Measurements from ENCODE around the gene NOX3.

The NOX3 gene

DNA sequence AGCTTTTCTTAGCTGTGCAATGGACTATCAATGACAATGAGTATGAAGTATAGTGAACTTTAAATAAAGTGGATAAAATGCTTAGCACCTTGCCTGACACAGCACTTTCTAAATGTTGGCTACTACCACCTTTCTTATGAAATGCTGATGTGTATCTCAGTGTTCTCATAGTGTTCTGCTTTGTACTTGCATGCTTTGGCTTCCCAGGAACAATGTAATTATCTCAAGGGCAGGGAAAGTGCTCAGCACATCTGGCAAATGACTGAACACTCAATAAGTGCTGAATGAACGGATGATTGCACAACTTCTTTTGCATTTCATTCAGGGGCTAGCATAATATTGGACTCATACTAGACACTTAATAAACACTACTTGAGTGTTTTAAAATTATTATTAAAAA, 28.2 kb upstream of the NOX3 start:
- TF ChIP-seq, protein P1, sequence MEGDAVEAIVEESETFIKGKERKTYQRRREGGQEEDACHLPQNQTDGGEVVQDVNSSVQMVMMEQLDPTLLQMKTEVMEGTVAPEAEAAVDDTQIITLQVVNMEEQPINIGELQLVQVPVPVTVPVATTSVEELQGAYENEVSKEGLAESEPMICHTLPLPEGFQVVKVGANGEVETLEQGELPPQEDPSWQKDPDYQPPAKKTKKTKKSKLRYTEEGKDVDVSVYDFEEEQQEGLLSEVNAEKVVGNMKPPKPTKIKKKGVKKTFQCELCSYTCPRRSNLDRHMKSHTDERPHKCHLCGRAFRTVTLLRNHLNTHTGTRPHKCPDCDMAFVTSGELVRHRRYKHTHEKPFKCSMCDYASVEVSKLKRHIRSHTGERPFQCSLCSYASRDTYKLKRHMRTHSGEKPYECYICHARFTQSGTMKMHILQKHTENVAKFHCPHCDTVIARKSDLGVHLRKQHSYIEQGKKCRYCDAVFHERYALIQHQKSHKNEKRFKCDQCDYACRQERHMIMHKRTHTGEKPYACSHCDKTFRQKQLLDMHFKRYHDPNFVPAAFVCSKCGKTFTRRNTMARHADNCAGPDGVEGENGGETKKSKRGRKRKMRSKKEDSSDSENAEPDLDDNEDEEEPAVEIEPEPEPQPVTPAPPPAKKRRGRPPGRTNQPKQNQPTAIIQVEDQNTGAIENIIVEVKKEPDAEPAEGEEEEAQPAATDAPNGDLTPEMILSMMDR (IDR thresholded peaks at IDR 0.05) = no peak

DNA sequence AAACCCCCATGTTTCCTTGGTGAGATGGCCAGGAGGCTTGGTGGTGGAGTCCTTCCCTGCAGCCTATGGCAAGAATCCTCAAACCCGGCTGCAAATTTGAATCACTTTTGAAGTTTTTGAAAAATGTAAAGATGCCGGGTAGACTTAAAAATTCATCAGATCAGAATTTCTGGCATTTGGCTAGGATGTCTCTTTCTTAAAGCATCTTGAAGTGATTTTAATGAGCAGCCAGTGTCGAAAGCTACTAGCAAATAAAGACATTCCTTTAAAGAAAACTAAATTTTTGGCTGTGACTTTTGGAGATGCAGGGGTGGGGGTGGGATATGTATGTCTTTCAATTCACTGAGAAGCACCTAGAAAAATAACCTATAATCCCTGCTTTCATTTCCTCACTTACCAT, 25.6 kb upstream of the NOX3 start:
- TF ChIP-seq, protein P1 (IDR thresholded peaks at IDR 0.05) = no peak

DNA sequence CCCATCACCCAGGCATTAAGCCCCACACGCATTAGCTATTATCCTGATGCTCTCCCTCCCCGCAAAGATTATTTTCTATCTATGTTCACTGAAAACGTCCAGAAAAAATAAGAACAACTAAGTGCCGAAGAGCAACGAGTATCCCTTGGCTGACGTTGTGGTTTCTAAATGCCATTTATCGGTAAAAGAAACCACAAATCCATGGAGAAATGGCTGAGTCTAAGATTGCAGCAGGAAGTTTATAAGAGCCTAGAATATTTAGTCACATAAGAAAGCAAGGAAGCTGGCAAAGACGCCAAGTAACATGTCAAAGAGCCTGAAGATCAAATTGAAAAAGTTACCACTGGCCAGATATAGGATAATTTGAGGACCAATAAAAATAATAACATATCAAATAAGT, 18.1 kb upstream of the NOX3 start:
- TF ChIP-seq, protein P1 (IDR thresholded peaks at IDR 0.05) = no peak

DNA sequence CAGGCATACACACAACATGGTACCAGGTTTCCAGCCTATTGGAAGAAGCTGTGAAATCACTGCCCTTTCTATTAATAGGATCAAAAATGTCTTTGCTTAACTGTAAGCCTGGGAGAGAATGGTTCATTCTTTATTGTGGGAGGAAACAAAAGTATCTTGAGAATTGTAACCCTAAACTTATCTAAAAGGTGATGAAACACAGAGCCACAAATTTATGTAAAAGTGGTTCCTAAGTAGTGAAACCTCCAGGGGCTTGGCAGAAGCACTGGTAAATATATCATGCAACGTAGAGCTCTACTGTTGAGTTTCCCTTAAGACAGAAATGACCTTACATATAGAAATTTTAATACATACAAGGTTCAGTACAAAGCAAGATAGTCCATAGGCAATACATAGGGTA, 17.2 kb upstream of the NOX3 start:
- TF ChIP-seq, protein P1 (IDR thresholded peaks at IDR 0.05) = no peak

DNA sequence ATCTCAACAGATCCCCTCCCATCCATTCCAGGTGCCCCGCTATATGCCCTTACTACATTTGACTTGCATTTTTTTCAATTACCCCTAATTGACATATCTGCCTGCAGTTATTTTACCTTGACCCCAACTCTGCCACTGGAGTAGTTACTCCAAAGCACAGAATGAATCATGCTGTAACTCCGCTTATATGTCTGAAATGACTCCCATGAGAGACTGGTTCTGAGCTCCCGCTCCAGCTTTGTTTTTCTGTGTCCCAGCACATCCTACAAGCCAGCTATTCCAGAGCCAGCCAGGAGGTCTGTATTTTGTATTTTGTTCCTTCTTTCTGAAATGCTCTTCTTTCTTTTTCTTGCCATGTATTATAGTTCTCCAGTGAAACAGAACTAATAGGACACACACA, 10.9 kb upstream of the NOX3 start:
- TF ChIP-seq, protein P1 (IDR thresholded peaks at IDR 0.05) = no peak

DNA sequence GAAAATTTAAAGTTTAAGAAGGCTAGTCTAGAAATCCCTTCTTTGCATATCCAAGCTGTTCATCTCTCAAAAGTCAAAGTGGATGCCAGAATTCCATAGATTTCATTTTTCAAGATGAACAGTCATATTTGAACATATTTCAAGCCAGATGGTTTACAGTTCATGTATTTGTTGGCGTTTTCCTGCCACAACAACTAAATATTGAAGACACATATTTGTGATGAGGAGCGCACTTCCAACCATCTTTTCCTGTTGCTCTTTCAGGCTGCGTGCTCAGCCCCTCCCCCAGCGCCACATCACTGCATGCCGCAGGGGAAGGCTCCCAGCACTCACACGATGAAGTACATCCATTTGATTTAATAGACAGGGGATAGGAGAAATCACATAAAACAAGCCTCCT, 5.9 kb upstream of the NOX3 start:
- TF ChIP-seq, protein P1 (IDR thresholded peaks at IDR 0.05) = no peak

DNA sequence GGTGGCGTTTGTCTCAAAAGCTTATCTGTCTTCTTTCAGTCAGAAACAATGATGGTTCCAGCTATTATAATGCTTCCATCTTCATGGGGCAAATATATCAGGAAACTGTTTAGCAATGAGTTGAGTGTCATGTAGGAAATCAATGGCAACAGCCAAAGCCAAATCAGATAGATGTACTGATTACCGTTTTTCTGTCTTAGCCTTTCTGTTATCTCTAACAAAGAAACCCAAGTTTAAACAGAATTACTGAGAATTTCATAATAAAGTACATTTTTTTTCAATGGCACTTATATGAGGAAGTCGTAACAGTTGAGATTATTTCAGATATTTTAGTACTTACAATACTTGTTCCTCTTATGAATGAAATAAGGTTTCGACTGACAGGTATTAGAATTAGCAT, 1.2 kb downstream of the NOX3 start:
- TF ChIP-seq, protein P1 (IDR thresholded peaks at IDR 0.05) = no peak

DNA sequence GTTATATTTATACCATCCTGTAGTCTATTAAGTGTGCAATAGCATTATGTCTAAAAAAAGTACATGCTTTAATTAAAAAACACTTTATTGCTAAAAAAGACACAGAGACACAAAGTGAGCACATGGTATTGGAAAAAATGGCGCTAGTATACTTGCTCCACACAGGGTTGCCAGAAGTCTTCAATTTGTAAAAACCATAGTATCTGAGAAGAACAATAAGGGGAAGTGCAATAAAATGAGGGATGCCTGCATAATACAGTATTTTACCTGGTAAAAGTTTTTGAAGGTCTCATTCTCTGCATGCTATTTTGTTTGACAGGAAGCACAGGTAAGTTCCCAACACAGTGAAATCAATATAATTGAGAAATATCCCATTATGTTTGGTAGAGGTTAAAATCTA, 1.6 kb downstream of the NOX3 start:
- TF ChIP-seq, protein P1 (IDR thresholded peaks at IDR 0.05) = no peak

All from LNCAP (cell line).